ENCODE results near the gene MACROD1.

GRCh38 chr11:64008914-64009633 is 156.8 kb downstream of the MACROD1 start:
- TF ChIP-seq, protein P1, sequence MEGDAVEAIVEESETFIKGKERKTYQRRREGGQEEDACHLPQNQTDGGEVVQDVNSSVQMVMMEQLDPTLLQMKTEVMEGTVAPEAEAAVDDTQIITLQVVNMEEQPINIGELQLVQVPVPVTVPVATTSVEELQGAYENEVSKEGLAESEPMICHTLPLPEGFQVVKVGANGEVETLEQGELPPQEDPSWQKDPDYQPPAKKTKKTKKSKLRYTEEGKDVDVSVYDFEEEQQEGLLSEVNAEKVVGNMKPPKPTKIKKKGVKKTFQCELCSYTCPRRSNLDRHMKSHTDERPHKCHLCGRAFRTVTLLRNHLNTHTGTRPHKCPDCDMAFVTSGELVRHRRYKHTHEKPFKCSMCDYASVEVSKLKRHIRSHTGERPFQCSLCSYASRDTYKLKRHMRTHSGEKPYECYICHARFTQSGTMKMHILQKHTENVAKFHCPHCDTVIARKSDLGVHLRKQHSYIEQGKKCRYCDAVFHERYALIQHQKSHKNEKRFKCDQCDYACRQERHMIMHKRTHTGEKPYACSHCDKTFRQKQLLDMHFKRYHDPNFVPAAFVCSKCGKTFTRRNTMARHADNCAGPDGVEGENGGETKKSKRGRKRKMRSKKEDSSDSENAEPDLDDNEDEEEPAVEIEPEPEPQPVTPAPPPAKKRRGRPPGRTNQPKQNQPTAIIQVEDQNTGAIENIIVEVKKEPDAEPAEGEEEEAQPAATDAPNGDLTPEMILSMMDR (IDR thresholded peaks at IDR 0.05), result no peak
- no peak for TF ChIP-seq POLR2AphosphoS5 (IDR thresholded peaks at IDR 0.05)
- TF ChIP-seq POLR2A (IDR thresholded peaks at IDR 0.05), result no peak
